GM18909 (cell line): ENCODE data around the gene MAGI1.
"Not testable (repeated sequence)": the region's sequence is repeated elsewhere in the genome, so short reads cannot be mapped to it uniquely, and the experiment has no call there.

ENCODE experiments used
- ATAC-seq: cut with Tn5 transposase; IDR thresholded peaks from one replicate; pipeline ENCODE4 v1.9.1; 2021; ENCODE audit warnings: mild to moderate bottlenecking; ENCODE audit not compliant: unreplicated experiment, poor library complexity

Gene MAGI1

DNA sequence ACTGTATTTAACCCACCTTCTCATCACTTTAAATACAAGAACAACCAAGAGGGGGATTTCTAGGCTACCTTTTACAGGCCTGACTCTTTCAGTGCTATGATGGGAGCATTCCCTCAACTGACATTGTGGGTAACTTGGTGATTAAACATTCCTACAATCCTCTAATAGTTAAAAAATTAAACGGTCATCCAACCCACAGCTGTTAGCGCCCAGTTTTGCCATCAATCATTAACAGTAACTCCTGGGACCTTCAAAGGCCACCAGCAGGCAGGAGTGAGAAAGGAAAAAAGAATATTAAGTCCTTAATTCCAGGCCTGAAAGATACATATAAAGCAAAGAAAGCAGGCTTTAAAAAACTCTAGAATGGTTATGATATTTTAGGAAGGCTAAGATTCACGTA is 512.1 kb downstream of the MAGI1 start:
- ATAC-seq, result no peak

DNA sequence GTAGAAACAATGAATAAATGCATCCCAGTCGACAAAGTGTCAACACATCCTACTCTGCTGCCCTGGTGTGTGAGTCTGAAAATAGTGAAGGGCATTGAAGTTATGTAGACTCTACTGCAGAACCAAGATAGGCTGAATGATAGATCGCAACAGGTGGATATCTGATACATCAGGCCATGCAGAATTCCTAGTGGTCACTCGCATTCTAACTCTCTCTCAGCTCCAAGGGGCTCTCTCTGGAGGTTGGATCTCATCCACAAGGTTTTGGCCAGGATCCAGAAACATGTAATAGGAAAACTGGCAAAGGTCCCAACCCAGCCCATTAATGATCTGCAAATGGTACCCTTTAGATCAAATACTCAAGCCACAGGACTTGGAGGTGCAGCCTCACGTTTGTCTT is 514.1 kb downstream of the MAGI1 start:
- ATAC-seq, result no peak

DNA sequence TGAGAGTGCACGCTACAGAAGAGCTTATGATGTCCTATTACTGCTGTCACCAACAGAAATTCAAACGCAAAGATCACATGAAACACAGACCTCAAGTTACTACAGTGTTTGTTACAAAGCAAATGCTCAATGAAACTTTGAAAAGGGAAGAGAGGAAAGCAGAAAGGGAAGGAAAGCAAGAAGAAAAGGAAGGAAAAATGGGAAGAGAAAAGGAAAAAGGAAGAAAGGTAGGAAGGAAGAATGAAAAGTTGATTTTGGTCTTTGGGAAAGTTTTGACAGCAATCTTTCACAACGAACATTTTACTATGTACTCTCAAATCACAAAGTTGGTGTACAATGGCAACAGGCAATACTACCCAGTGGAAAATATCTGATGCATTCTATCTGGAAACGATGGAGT is 514.8 kb downstream of the MAGI1 start:
- ATAC-seq, result no peak

DNA sequence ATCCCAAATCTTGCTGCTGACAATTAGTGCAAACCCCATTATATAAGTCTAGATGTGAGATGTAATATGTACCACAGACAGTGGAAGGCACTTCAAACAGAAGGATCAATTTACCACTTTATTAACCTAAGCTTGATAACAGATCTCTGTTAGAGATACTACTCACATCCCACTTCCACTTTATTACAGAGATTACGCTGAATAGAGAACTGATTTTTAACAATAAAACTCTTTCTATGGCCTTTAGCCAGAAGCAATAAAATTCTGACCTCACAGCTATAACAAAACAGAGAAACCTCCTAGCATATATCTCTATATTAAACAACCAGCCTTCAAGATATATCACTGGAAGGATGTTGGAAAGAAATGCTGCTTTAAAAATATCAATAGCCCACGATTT is 517.7 kb downstream of the MAGI1 start:
- ATAC-seq, result no peak

DNA sequence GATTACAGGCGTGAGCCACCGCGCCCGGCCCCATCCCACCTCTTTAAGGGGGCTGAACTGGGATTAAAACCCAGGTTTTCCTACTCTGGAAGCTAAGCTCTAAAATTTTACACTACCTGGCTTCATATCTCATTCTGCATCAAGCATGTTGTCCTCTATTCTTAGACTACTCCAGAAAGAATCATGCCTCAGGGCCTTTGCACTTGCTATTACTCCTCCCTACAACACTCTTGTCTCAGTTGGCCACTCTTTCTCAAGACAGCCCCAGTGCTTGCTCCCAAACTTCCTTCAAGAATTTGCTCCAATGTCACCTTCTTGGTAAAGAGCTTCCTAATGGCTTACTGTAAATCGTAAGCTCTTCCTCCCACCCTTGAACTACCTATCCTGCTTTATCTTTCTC is 521.7 kb downstream of the MAGI1 start:
- ATAC-seq, result no peak

DNA sequence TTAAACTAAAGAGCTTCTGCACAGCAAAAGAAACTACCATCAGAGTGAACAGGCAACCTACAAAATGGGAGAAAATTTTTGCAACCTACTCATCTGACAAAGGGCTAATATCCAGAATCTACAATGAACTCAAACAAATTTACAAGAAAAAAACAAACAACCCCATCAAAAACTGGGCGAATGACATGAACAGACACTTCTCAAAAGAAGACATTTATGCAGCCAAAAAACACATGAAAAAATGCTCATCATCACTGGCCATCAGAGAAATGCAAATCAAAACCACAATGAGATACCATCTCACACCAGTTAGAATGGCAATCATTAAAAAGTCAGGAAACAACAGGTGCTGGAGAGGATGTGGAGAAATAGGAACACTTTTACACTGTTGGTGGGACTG is 524.4 kb downstream of the MAGI1 start:
- not testable (repeated sequence) for ATAC-seq

DNA sequence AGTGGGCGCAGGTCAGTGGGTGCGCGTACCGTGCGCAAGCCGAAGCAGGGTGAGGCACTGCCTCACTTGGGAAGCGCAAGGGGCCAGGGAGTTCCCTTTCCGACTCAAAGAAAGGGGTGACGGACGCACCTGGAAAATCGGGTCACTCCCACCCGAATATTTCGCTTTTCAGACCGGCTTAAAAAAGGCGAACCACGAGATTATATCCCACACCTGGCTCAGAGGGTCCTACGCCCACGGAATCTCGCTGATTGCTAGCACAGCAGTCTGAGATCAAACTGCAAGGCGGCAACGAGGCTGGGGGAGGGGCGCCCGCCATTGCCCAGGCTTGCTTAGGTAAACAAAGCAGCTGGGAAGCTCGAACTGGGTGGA is 529.3 kb downstream of the MAGI1 start:
- ATAC-seq, result not testable (repeated sequence)

DNA sequence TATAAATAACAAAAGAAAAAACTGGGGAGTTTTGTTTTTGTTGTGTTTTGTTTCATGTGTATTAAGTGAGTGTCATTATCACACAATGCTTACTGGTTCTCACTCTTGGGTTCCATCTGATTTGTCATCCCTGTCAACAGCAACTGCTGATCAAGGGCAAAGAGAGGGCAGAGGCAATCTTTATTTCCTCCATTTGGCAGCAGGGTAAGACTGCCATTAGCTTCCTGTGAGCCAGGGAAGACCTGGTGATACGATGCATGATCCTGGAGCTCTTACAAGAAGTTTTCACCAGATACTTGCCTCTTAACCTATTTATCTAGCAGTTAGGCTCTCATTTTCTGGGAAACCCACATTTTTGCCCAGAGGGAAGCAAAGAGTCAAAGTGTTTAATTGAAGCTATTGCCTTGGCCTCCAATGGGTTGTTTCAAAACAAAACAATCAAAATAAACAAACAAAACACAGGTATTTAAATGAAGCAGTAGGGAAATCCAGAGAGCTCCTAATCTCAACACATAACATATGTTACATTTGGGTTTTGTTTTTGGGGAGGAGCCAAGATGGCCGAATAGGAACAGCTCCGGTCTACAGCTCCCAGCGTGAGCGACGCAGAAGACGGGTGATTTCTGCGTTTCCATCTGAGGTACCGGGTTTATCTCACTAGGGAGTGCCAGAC is 529.8 kb downstream of the MAGI1 start:
- ATAC-seq, result no peak

DNA sequence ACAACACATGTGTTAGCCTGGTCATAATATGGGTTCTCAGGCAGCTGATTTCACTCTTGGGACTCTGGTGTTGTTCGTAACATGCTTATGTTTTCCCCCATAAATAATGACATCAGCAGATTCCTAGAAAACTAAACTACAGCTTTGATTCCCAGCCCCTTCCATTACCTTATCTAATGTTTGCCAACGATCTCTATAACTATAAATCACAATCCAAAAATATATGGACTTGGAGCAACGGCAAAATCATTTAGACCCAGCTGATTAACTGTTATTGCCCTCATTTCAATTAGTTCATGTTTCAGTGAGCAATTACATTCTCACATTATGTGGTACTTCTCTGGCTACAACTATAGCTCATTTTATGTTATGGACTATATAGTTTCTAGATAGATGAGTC is 531.3 kb downstream of the MAGI1 start:
- no peak for ATAC-seq

DNA sequence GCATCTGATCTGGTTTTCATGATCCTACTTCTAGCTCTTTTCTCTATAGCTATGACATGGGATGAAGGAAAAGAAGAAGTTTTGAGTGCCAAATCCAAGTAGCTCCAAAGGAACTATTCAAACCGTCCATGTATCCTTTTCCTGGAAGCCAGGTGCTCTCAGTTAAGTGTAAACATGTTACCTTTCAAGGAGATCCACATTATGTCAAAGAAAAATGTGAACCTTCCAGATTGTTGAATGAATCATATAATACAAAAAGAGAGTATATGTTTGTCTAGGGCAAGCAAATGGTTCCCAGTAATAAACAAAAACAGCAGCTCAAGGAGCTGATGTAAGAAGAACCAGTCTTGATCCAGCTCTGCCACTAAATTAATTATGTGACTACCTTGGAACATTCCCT is 534.9 kb downstream of the MAGI1 start:
- ATAC-seq, result no peak

DNA sequence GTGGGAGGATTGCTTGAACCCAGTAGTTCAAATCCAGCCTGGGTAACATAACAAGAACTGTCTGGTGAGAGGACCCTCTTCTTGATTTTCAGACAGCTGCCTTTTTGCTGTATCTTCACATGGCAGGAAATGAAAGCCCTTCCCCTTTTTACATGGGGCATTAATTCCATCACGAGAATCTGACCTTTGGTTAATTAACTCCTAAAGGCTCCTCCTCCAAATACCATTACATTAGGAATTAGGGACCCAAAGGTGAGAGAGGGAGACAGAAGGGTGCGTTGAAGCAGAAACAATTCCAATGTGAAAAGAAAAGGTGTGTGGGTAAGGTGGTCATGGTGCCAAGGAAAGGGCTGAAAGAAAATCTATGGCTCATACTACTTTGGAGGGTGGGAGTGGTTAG is 536.2 kb downstream of the MAGI1 start:
- no peak for ATAC-seq

DNA sequence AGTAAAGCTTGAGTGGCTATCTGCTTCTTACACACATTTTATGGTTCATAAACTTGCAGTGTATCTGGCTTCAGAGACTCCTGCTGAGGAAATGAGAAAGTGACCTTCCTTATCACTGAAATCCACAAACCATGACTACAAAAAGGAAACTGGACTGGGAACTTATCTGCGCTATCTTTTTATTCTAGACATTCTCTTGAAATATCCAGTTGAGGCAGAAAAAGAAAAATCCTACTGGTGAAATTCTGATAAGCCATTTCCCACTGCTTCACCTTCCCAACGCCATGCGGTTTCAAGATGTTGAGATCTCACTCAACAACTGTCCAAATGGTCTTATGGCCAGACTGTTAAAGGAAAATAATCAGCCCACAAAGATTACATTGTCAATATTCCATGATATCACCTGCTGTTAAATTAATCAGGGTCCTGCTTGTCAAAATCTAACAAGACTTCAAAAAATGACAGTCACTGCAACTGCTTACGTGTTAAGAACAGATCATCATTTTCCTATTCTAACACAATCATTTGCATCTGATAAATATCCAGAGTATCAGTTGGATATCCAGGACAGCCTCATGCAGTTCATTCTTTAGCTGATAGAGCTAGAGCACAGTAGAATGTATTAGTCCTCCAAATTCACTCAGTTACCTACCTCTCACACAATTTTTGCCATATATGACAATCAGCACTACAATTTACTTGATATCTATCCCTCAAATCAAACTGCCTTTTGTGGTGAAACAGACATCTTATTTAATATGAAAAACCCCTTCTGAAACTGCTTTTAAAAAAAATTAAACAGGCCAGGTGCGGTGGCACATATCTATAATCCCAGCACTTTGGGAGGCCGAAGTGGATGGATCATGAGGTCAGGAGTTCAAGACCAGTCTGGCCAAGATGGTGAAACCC is 538.1 kb downstream of the MAGI1 start:
- ATAC-seq, result no peak

DNA sequence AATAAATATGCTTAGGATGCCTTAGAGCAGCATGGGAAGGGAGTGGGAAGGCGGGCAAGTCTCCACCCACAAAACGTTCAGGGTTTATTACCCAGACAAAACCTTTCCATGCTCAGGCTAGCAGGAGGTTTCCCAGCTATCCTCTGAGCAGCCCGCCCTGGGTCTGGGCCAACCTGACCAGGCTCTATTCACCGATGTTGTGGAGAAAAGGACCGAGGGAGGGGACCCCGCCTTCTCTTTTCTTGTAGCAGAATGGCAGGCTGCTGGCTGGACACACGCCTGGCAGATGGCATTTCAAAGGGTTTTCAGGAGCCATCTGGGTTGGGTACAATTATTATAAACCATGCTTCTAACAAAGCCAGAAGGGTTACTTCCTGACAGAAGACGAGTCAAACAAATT is 540.9 kb downstream of the MAGI1 start:
- ATAC-seq, result no peak

DNA sequence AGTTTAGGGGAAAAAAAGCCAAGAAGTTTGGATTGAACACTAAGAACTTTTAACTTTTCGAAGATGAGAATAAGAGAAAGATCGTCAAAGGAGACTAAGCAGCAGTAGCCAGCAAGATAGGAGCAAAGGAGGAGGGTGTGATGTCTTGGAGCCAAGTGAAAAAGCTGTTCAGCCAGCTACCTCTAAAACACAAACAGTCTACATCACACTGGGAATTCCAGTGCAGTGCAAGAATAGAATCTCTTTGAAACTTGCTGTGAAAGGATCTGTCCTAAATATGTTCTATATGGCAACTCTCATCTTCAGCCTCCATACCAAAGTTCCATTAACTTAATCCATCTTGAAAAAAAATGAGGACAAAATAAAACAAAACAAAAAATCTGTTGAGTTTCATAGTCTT is 541.5 kb downstream of the MAGI1 start:
- ATAC-seq, result no peak

DNA sequence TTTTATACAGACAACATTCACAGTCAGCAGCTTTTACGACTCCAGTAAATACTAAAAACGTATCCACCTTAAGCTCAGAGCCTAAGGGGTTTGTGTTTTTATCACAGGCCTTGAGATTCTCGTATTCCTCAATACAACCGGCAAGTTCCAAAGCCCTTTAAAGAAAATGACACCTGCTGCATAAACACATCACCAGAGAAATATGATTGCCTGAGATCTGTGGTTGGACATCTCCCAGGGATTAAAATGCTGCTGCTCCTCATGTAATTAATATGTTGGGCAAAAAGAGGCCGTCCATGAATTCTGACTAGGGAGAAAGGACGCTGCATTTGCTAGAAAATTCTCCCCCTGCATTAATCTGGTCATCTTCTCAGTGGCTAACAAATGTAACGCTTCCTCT is 544.8 kb downstream of the MAGI1 start:
- ATAC-seq, result no peak

DNA sequence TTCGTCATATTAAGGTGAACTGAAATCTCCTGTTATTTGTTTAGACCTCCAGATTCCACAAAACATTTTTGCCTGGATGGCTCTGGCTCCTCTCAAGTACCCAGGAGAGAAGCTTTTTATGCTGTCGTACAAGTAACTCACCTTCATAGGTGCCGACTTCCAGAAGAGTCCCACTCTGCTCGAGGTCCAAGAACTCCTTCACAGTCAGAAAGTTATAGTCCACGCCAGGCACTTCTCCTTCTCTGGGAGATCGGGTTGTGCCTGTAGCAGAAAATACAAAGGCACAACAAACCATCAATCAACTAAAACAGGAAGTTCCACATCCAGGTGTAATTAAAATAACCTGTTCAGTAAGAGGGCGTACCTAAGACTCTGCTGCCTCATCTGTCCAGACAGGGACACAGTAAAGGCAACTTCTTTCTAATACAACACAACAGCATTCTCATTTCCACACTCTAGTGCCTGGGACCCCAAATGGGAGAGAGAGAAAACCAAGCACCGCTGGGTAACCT is 545.3 kb downstream of the MAGI1 start:
- ATAC-seq, result no peak

DNA sequence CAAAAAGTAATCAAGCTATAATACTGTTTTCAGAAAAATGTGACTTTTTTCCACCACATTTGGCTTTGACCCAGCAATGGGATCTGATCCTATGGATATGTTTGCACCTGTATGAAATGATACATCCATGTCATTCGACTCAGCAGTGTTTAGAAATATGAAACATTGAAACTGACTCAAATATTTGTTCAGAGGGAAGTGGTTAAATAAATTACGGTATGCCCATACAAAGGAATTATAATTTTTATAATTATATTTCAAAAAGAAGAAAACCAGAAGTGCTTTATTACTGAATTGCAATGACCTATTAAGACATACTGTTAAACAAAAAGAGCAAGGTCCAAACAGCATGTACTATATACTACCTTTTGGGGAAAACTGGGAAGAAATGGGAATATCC is 546.5 kb downstream of the MAGI1 start:
- ATAC-seq, result no peak

DNA sequence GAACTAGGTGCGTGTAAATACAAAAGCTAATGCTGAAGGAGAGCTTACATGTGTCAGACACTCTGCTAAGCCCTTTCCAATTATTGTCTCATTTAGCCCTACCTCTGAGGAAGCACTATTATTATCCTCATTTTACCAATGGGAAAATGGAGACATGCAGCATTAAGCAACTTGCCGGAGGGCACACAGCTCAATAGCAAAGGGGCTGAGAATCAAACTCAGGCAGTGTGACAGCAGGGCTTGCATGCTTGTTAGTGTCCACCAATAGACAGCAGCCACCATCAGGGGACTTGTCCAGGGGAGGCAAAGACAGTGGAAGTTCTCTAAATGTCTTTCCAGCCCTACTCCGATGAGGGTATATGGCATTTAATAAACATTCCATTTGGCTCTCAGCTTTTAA is 548.6 kb downstream of the MAGI1 start:
- no peak for ATAC-seq

DNA sequence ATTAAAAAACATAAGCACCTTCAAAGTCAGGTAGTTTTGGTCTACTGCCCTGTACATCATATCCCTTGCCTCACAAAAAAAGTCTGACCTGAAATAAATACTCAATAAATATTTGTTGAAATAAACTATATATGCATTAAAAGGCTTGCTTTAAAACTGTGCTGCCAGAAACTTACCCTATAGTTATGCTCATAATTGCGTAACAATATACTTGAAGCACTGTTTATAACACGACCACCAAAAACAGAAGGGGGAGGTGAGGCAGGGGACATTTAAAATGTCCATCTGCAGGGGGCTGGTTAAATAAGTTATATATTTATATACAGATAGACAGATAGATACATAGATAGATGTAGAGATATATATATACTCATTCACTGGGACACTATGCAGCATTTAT is 549.5 kb downstream of the MAGI1 start:
- ATAC-seq, result no peak

DNA sequence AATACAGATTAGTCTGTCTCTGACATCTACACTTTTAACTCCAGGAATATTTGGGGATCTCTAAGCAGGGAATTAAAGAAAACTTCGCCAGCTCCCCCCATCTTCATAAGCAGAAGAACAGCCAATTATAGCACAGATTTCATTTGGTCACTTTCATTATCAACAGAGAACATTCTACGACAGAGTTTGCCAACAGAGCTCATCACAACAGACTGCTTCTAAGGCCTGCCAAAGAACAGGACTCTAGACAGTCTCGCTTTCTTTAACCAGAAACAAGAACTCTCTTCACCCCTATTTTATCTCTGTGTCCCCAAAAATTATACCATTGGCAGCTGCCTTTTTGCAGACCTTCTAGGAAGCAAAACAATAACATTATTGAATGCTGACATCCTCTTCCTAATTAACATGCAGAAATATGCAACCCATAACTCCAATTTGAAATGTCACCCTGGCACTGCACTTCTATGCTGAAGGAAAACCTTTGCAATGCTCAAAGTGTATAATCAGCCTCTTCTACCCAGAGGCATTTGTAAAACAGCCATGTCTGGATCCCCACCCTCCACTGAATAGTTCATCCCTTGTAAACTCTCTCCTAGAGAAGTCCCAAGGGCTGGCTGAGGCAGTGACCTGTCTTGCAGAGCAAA is 552.8 kb downstream of the MAGI1 start:
- ATAC-seq, result no peak

DNA sequence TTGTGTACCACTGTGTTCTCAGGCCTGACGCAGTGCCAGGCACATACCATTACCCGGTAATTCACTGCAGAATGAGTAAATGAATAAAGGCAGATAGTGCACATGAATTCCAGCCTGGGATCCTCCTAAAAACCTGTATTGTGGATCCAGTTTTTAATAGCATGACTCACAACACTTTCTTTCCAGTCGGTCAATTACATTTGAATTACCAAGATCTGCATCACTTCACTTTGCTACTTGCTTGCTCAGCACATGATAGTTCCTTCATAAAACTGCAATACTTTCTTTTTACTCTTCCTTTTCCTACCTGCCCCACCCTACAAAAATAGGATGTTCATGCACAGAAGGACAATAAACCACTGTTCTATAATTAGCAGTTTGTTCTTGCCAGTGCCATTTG is 553.8 kb downstream of the MAGI1 start:
- no peak for ATAC-seq
